ENCODE data around the gene NKG7.
"Not testable (repeated sequence)": the region's sequence is repeated elsewhere in the genome, so short reads cannot be mapped to it uniquely, and the experiment has no call there.

NKG7 gene, protein sequence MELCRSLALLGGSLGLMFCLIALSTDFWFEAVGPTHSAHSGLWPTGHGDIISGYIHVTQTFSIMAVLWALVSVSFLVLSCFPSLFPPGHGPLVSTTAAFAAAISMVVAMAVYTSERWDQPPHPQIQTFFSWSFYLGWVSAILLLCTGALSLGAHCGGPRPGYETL

DNA sequence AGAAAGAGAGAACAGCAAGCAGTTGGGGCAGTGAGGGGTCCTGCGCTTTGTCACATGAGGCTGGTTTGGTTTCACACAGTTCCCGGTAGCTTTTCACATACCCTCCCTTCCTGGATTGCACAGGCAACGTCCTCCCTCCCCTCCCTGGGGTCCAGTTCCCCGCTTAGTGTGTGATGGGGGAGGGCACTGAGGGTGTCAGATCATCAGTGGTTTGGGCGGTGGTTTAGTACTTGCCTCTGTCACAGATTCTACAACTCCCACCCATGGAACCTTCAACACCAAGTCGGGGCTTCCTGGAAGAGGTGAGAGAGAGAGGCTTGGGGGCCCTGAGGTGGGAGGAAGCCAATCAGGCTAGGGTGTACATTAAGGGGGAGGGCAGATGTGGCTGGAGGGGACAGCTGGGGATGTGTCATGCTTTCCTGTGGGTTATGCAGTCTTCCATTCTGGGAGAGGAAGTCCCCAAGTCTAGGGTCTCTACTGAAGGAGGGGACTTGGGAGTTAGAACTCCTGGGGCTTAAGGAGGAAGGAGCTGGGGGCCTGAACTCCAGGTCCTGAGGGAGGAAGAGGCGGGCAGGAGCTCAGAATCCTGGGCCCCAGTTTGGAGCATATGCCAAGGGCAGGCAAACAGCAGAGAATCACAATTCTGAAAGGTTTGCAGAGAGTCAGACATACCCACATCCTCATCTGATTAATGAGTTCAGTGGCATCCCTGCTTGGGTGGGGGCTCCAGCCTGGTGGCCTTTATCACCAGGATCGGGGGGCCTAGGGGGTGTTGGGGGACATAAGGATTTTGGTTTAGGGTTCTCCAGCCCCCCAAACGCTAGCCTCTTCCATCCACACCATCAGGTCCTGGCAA, at the start of gene NKG7:
Gene NKG7 (minus strand): TSS at position 6 of the 856 bp plus-strand sequence. CDS start 119 bp downstream, outside the sequence.
- peak; percentile 67 for DNase-seq

DNA sequence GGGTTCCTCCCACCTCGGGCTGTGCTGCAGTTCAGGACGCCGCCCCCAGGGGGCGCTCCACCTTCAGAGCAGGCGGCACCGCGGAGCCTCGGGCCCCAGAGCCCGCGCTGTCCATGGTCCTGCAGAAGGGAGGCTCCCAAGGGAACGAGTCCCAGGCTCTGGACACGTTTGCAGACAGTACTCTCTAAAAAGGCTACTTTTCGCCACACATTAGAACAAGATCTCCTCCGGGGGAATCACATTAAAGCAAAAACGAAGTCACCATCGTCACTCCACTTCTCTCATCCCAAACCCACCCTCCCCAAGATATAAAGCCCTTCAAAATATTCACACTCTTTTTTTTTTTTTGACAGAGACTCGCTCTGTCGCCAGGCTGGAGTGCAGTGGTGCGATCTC, 49.6 kb upstream of the NKG7 start:
- DNase-seq: peak; percentile 86

- no peak for DNase-seq
Observed at GRCh38 chr19:51421229-51422052, 49.0 kb upstream of the NKG7 start.

- DNase-seq: not testable (repeated sequence)
Observed at GRCh38 chr19:51420511-51420910, 48.1 kb upstream of the NKG7 start.

- DNase-seq: no peak
Observed at GRCh38 chr19:51418707-51419106, 46.3 kb upstream of the NKG7 start.

GRCh38 chr19:51417810-51418157, 45.3 kb upstream of the NKG7 start:
- no peak for DNase-seq

DNA sequence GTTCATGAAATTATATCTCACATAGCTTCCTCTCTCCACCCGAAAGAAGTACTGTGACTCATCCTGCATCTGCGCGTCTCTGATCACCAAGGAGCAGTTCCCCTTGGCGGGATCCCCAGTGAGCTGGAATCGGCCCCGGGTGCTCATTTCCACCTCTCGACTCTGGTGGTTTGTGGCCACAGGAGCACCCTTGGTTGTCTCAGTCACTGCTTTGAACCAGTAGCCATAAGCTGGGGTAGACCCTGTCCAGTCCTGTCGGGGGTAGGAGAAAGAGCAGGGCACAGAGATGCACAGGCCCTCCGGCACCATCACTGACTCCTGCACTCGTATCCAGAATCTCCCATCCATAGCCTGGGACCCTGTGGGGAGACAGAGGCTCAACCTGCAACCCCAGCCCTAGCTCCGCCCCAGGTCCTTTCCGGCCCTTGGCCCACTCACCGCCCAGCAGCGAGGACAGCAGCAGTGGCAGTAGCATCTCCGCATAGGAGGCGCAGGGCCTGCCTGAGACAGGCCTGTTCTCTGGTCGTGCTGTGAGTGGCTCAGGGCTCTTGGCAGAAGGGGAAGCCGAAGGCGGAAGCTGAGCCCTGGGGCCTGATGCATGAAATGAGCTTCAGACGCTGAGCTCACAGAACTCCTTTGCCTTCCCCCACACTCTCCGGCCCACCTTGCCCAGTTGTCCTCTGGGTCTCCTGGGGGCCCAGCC, 44.8 kb upstream of the NKG7 start, which contains the start of gene SIGLEC10:
Gene SIGLEC10 (minus strand): TSS at position 536 of the 703 bp plus-strand sequence. CDS start 61 bp downstream, at position 475.
- peak; percentile 7 for DNase-seq

- DNase-seq: not testable (repeated sequence)
Observed at GRCh38 chr19:51416422-51416821, 44.0 kb upstream of the NKG7 start.

- DNase-seq: no peak
Observed at GRCh38 chr19:51415187-51415586, 42.7 kb upstream of the NKG7 start.

GRCh38 chr19:51410950-51411748, 38.7 kb upstream of the NKG7 start:
- DNase-seq: no peak

- DNase-seq: peak; percentile 40
Observed at GRCh38 chr19:51407511-51408131, 35.2 kb upstream of the NKG7 start.

GRCh38 chr19:51402117-51402516, 29.7 kb upstream of the NKG7 start:
- DNase-seq: no peak

DNA sequence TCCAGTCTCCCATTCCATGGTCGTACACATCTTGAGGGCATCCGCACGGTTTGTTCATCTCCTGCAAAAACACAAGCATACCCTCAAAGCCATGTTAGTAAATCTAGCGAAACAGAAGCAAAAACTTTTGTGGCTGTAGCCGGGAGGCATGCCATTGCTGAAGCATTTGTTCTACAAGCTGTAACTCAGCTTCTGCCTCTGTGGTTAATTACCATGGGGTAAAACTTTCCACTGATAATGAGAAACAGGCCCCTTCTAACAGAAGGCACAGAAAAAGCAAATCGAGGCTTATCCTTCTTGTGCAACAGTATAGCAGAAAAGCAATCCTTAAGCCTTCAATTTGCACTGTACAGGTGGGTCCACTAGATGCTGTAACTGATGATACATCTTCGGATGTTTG, 27.5 kb upstream of the NKG7 start:
- DNase-seq: not testable (repeated sequence)

GRCh38 chr19:51399231-51399630, 26.8 kb upstream of the NKG7 start:
- DNase-seq: no peak

DNA sequence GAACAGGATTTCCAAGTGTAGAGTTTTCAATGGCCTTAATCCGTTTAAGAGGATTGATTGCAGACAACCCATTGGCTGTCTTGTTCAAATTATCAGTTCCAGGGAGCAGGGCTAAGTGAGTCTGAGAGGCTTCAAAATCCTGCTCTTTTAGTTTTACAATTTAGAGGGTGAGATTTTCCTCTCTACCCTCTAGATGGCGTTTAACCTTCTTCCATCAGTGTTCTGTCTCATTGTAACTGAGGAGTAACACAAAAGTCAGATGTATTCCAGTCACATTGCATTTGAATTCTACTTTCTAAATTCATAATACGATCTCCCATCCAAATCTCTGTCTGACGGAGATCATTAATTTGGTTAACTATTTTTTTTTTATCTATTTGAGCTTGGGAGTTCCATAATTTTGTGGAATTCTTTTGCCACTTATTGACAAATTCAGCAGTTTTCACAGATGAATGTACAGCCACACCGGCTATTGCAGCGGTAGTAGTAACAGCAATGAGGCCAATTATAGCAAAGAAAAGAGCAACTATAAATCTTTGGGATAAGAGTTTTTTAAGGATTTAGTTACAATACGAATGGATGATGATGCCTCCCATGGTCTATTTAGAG, 25.7 kb upstream of the NKG7 start:
- DNase-seq: no peak

GRCh38 chr19:51397453-51397852, 25.0 kb upstream of the NKG7 start:
- not testable (repeated sequence) for DNase-seq

DNA sequence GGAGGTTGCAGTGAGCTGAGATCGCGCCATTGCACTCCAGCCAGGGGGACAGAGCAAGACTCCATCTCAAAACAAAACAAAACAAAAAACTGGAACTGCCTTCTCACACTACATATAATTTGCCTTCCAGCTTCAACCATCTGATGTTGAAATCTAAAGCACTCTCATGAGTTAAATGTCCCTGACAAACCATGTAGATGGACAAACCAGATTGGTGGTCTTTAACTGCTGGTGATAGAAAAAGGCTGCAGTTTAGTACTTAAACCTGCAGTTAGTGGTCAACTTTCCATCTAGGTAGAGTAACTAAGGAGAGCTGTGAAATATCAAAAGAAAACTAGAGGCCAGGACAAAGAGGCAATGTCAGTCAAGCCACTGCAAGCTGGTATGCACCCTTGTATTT, 23.7 kb upstream of the NKG7 start:
- DNase-seq: no peak

GRCh38 chr19:51394050-51394836, 21.8 kb upstream of the NKG7 start:
- DNase-seq: peak; percentile 85

DNA sequence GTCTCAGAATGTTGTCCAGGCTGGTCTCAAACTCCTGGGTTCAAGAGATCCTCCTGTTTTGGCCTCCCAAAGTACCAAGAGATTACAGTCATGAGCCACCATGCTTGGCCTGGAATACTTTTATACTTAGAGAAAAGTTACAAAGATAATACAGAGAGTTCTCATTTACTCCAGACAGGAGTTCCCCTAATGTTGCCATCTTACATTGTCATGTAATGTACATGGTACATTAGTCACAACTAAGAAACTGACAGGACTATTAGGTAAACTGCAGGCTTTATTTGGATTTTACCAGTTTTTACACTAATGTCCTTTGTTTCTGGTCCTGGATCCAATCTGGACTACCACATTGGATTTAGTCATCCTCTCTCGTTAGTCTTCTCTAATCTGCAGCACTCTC, 20.2 kb upstream of the NKG7 start:
- no peak for DNase-seq

DNA sequence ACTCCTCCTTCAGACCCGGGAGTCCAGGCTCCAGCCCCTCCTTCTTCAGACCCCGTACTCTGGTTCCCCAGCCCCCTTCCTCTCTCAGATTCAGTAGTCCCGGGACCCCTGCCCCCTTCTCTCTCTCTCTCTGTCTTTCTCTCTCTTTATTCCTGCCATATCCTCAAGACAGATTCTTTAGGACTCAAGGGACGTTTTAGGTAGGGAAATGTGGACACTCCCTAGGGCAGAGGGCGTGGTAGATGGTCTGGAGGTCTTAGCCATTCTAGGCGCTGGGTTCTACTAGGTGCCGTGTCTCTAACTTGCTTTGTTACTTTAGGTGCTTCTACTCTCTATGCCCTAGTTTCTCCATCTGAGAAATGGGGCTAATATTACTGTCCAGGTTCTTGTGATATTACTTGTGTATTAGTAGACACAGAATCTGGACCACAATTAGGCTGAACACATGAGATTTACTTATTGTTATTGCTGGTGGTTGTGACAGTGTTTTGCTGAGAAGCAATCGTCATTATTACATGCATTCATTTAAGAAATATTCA, 18.7 kb upstream of the NKG7 start:
- DNase-seq: no peak

All from CD4-positive, alpha-beta T cell treated with Interleukin-17A for 4 hours (primary cell).